ENCODE measurements around the gene GSTM2.

The GSTM2 gene

GRCh38 chr1:109622137-109622892 lies 45.5 kb upstream of the GSTM2 start:
- TF ChIP-seq CTCF (IDR thresholded peaks at IDR 0.05; ENCODE audit: low read depth, low read length, poor library complexity, severe bottlenecking) = no peak
- TF ChIP-seq EZH2phosphoT487 (IDR thresholded peaks at IDR 0.05; ENCODE audit: borderline replicate concordance, low read length) = no peak
- peak overlapping the region; percentile 77 for H3K4me2 ChIP-seq (ENCODE audit: low read length)
- no peaks in the 10 kb centered on the region for H3F3A ChIP-seq (ENCODE audit: control insufficient read depth, insufficient read depth)
- no peaks in the 10 kb centered on the region for H3K9me2 ChIP-seq (replicated peaks; ENCODE audit: control insufficient read depth, low read length)
- H4K20me1 ChIP-seq (ENCODE audit: control insufficient read depth, insufficient read depth, low read depth, low read length) = no peaks in the 10 kb centered on the region
- H3K9me3 ChIP-seq (ENCODE audit: control insufficient read depth, insufficient read depth, low read length) = no peaks in the 10 kb centered on the region
- H3K27me3 ChIP-seq (ENCODE audit: control insufficient read depth, low read length) = no peaks in the 10 kb centered on the region
- peaks cover 9% of the 10 kb centered on the region for H3K36me3 ChIP-seq (ENCODE audit: control insufficient read depth, low read length)
- H3K4me3 ChIP-seq (ENCODE audit: low read length) = peak overlapping the region; percentile 81
- no peak overlapping the region for H3K27ac ChIP-seq (ENCODE audit: low read depth, low read length)
- peaks cover 63% of the 10 kb centered on the region for H3K79me2 ChIP-seq (ENCODE audit: control insufficient read depth, low read length)
- peaks cover 61% of the 10 kb centered on the region for H3K4me1 ChIP-seq (ENCODE audit: control insufficient read depth, low read length)

GRCh38 chr1:109622895-109623294 lies 45.0 kb upstream of the GSTM2 start:
- Histone ChIP-seq H3K4me2 (ENCODE audit: low read length) (peak overlapping the region; percentile 77), H3K27ac (ENCODE audit: low read depth, low read length) (no peak overlapping the region), H3K9me2 (replicated peaks; ENCODE audit: control insufficient read depth, low read length) (no peaks in the 10 kb centered on the region), H3K4me3 (ENCODE audit: low read length) (peak overlapping the region; percentile 81), H3K4me1 (ENCODE audit: control insufficient read depth, low read length) (peaks cover 57% of the 10 kb centered on the region), H4K20me1 (ENCODE audit: control insufficient read depth, insufficient read depth, low read depth, low read length) (no peaks in the 10 kb centered on the region), H3K36me3 (ENCODE audit: control insufficient read depth, low read length) (peaks cover 13% of the 10 kb centered on the region), H3K9me3 (ENCODE audit: control insufficient read depth, insufficient read depth, low read length) (no peaks in the 10 kb centered on the region), H3K79me2 (ENCODE audit: control insufficient read depth, low read length) (peaks cover 63% of the 10 kb centered on the region), H3K27me3 (ENCODE audit: control insufficient read depth, low read length) (no peaks in the 10 kb centered on the region), H3F3A (ENCODE audit: control insufficient read depth, insufficient read depth) (no peaks in the 10 kb centered on the region)
- no peak for TF ChIP-seq CTCF (IDR thresholded peaks at IDR 0.05; ENCODE audit: low read depth, low read length, poor library complexity, severe bottlenecking)
- TF ChIP-seq EZH2phosphoT487 (IDR thresholded peaks at IDR 0.05; ENCODE audit: borderline replicate concordance, low read length) = no peak

GRCh38 chr1:109623601-109624161 lies 44.2 kb upstream of the GSTM2 start:
- Histone ChIP-seq H3K4me1 (ENCODE audit: control insufficient read depth, low read length) (peaks cover 51% of the 10 kb centered on the region), H3K9me2 (replicated peaks; ENCODE audit: control insufficient read depth, low read length) (no peaks in the 10 kb centered on the region), H4K20me1 (ENCODE audit: control insufficient read depth, insufficient read depth, low read depth, low read length) (no peaks in the 10 kb centered on the region), H3K4me2 (ENCODE audit: low read length) (peak overlapping the region; percentile 77), H3F3A (ENCODE audit: control insufficient read depth, insufficient read depth) (no peaks in the 10 kb centered on the region), H3K4me3 (ENCODE audit: low read length) (peak overlapping the region; percentile 81), H3K79me2 (ENCODE audit: control insufficient read depth, low read length) (peaks cover 63% of the 10 kb centered on the region), H3K36me3 (ENCODE audit: control insufficient read depth, low read length) (peaks cover 21% of the 10 kb centered on the region), H3K27me3 (ENCODE audit: control insufficient read depth, low read length) (no peaks in the 10 kb centered on the region), H3K9me3 (ENCODE audit: control insufficient read depth, insufficient read depth, low read length) (no peaks in the 10 kb centered on the region), H3K27ac (ENCODE audit: low read depth, low read length) (peak overlapping the region; percentile 54)
- TF ChIP-seq CTCF (IDR thresholded peaks at IDR 0.05; ENCODE audit: low read depth, low read length, poor library complexity, severe bottlenecking) = no peak
- no peak for TF ChIP-seq EZH2phosphoT487 (IDR thresholded peaks at IDR 0.05; ENCODE audit: borderline replicate concordance, low read length)

Data from DOHH2 (cell line).